A673 (cell line): ENCODE data around the gene C13orf46.

Source experiments
- CTCF ChIP-seq: fragments of 300-800, 200-600 bp; sonication (generic); conservative IDR thresholded peaks from 2 replicates; pipeline ENCODE4 v1.5.1; 2017; ENCODE audit warnings: low read depth, mild to moderate bottlenecking, antibody characterized with exemption, low read length, moderate library complexity, mixed read lengths
- EZH2 ChIP-seq: fragments of 200-600 bp; sonication (generic); IDR thresholded peaks from 2 replicates; pipeline ENCODE4 v1.6.1; 2017; ENCODE audit warnings: borderline replicate concordance, low read depth, mild to moderate bottlenecking, mixed read lengths, antibody characterized with exemption, low read length; ENCODE audit not compliant: poor library complexity, severe bottlenecking

- no peak for TF ChIP-seq CTCF
- no peak for TF ChIP-seq EZH2
Observed at GRCh38 chr13:113933901-113934300, 40.0 kb downstream of the C13orf46 start.
